Mucosa of descending colon (tissue), 3 donors: ENCODE results near the gene NR5A1. TPM values are rescaled to one million over a fixed set of nuclear protein-coding genes. Genes with fewer than 3 reads are reported as not detected.

ENCODE experiments used
- ATAC-seq: fragments of 200-7000 bp; cut with Tn5 transposase; one replicate; pipeline ENCODE4 v1.9.1; 2020; ENCODE audit warnings: mild to moderate bottlenecking, moderate library complexity
- DNase-seq, 3 donors: peaks; one replicate each; pipeline ENCODE4 v3.0.0-alpha.2; 2020
- H3K36me3 ChIP-seq: fragments of 200-600 bp; one replicate; pipeline ENCODE4 v1.8.0; 2021; ENCODE audit warnings: low read depth, mild to moderate bottlenecking
- H3K4me1 ChIP-seq: fragments of 200-600 bp; one replicate; pipeline ENCODE4 v1.8.0; 2021; ENCODE audit warnings: low read depth, mild to moderate bottlenecking
- H3K4me3 ChIP-seq: fragments of 200-600 bp; one replicate; pipeline ENCODE4 v1.8.0; 2021; ENCODE audit warnings: mild to moderate bottlenecking
- H3K9me3 ChIP-seq: fragments of 200-600 bp; one replicate; pipeline ENCODE4 v1.8.0; 2021; ENCODE audit warnings: mild to moderate bottlenecking
- intact Hi-C, 2 donors: fragments of 100-400 bp; cut with DNase I in 1 of 2; cut with micrococcal nuclease in 1 of 2; formaldehyde crosslinking; loops; one replicate each; pipeline versions ENCODE4 v1.11.0 to v1.11.1; 2022; cut with DNase I, micrococcal nuclease
- total RNA-seq, 3 donors: library from RNA; stranded (reverse); fragmentation: NEBNext Ultra II Directional in 2 of 3; extraction: Animal tissue kit (Norgen Biotek cat#: 25700) in 2 of 3; gene quantifications; one replicate each; pipeline versions ENCODE4 v1.2.1 to v1.2.4, GENCODE V29; 2021 to 2023
- TF ChIP-seq, protein P1 (sequence below): fragments of 200-600 bp; IDR thresholded peaks from one replicate; pipeline ENCODE4 v1.8.0; 2022; ENCODE audit warnings: antibody characterized with exemption, mild to moderate bottlenecking
- donor health status: DM: no; HTN: no; CAD: no; lungs with moderate emphysema.
- donor health status: DM: no; HTN: no; CAD: no.
- donor health status: DM: no; HTN: yes; CAD: no.

Gene NR5A1
- total RNA-seq, 3 donors from 2014 or later, result 0.12 TPM; not detected in 2

DNA sequence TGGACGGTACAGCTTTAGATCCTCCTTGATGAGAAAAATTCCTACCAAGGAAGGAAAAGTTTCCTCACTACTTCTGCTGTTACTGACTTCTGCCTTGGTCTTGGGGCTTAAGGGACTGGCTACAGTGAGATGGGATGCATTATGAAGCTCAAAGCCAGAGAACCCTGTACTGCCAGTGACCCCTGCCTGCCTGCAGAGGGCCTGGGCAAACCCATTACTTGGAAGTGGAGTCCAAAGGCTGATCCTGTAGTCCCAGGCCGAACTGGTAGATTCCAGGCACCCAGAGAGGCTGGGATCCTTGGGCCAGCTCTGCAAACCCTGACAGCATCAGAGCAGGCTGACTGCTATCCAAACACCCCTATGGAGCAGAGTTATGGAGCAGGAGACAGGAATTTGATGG, 25.7 kb upstream of the NR5A1 start:
- Histone ChIP-seq H3K36me3 (no peaks in the 10 kb centered on the region), H3K4me1 (no peaks in the 10 kb centered on the region), H3K4me3 (no peak overlapping the region), H3K9me3 (no peaks in the 10 kb centered on the region)
- no peak for ATAC-seq
- intact Hi-C loops, result no loop called here
- TF ChIP-seq, protein P1, sequence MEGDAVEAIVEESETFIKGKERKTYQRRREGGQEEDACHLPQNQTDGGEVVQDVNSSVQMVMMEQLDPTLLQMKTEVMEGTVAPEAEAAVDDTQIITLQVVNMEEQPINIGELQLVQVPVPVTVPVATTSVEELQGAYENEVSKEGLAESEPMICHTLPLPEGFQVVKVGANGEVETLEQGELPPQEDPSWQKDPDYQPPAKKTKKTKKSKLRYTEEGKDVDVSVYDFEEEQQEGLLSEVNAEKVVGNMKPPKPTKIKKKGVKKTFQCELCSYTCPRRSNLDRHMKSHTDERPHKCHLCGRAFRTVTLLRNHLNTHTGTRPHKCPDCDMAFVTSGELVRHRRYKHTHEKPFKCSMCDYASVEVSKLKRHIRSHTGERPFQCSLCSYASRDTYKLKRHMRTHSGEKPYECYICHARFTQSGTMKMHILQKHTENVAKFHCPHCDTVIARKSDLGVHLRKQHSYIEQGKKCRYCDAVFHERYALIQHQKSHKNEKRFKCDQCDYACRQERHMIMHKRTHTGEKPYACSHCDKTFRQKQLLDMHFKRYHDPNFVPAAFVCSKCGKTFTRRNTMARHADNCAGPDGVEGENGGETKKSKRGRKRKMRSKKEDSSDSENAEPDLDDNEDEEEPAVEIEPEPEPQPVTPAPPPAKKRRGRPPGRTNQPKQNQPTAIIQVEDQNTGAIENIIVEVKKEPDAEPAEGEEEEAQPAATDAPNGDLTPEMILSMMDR, result no peak
- no peak for DNase-seq

DNA sequence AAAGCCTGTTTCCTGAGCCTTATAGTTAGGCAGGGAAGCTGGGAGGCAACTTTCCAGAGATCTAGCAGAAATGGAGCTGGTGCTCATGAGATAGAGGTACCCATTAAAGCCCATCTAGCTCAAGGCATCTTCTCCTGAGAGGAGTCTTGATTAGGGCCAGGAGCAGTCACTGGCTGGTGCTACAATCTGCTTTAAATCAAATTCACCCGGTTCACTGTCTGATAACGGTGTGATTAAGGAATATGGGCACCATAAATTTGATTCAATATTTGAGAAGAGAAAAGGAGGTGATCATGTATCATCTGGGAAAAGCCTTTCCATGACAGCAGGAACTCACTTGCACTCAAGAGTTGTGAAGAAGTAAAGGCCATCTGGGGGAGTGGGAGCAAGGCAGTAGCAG, 23.9 kb upstream of the NR5A1 start:
- ATAC-seq, result no peak
- no peak for DNase-seq
- intact Hi-C loops, result no loop called here
- H3K9me3 ChIP-seq, result no peaks in the 10 kb centered on the region
- H3K36me3 ChIP-seq, result no peaks in the 10 kb centered on the region
- TF ChIP-seq, protein P1, result no peak
- H3K4me1 ChIP-seq, result no peaks in the 10 kb centered on the region
- H3K4me3 ChIP-seq, result no peak overlapping the region

DNA sequence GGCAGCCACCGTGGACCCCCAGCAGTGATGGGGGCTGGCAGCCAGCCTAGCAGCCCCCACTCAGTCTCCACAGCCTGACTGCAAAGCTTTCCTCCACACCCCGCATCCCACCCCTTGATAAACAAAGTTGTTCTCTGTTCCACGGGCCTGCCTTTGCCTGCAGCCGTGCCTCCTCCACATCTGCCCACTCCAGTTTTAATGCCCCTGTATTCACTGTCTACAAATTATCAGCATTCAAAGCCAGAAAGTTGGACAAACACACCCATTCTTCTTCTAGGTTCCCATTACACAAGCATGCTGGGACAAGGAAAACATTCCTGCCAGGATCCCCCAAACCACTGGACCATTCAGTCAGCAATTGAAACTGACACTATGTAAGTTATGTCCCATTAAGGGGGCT, 23.0 kb upstream of the NR5A1 start:
- TF ChIP-seq, protein P1, result no peak
- Histone ChIP-seq H3K4me3 (no peak overlapping the region), H3K36me3 (no peaks in the 10 kb centered on the region), H3K9me3 (no peaks in the 10 kb centered on the region), H3K4me1 (no peaks in the 10 kb centered on the region)
- intact Hi-C loops, result no loop called here
- DNase-seq, result no peak
- no peak for ATAC-seq

DNA sequence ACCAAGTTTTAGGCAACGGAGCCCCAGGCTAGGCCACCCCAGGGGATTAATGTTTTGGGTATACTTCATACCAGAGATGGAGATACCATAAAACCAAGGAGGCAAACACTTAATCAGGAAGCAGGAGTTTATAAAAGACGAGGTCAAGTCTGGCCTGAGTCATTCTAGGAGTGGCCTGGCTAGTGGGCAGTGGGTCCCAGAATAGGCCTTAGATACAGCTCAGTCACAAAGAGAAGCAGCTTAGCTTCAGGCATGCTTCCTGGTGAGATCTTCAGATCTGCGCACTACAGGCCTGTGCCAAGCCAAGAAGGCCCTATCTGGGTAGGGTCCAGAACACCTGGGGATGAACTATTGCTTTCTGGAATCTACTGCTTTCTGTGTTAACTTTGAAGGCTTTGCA, 20.6 kb upstream of the NR5A1 start:
- ATAC-seq (peak; percentile 46), DNase-seq (no peak)
- TF ChIP-seq, protein P1, result no peak
- intact Hi-C loops, result no loop called here
- Histone ChIP-seq H3K9me3 (no peaks in the 10 kb centered on the region), H3K4me3 (no peak overlapping the region), H3K4me1 (no peaks in the 10 kb centered on the region), H3K36me3 (no peaks in the 10 kb centered on the region)

DNA sequence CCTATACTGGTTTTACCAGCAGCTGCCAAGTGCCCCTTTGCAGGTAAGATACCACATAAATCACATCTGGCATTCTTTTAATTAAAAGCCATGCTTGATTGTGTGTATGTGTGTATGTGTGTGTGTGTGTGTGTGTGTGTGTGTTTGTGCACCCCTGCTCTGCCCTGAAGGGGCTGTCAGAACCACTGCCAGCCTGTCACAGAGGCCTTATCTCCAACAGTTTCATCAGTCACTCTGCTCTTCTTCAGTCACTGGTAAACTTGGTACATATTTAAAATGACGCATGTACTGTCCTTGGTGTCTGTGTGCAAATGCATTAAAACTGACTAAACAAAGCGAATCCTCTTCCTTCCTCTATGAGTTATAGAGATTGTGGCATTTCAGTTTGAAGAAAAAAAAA, 19.0 kb upstream of the NR5A1 start:
- H3K36me3 ChIP-seq, result no peaks in the 10 kb centered on the region
- no peak overlapping the region for H3K4me3 ChIP-seq
- H3K9me3 ChIP-seq, result no peaks in the 10 kb centered on the region
- ATAC-seq, result no peak
- intact Hi-C loops, result no loop called here
- DNase-seq, result no peak
- TF ChIP-seq, protein P1, result no peak
- no peaks in the 10 kb centered on the region for H3K4me1 ChIP-seq
